AG04450 (cell line): ENCODE data around the gene HPS4. TPM values are rescaled to one million over a fixed set of nuclear protein-coding genes. Genes with fewer than 3 reads are reported as not detected.

Experiments used
- CTCF ChIA-PET: fragments of 300-600, 350-600 bp; formaldehyde crosslinking; extraction: SDS; loops from one replicate; lab custom pipeline; 2022; ENCODE audit warnings: antibody characterized with exemption, inconsistent platforms; lab: Charles Lee
- POLR2A ChIA-PET: fragments of 350-600 bp; formaldehyde crosslinking; extraction: SDS; loops from one replicate; lab custom pipeline; 2021; ENCODE audit warnings: antibody characterized with exemption, inconsistent platforms; lab: Yijun Ruan, JAX
- DNase-seq: peaks from one replicate; pipeline ENCODE4 v3.0.0-alpha.2; 2011; ENCODE audit warnings: low read depth, low spot score
- H3K27ac ChIP-seq: one replicate; pipeline ENCODE4 v1.5.1; 2012; ENCODE audit warnings: low read depth, low read length, control low read depth
- H3K27me3 ChIP-seq: one replicate; pipeline ENCODE4 v1.6.0; 2012; ENCODE audit warnings: low read length; ENCODE audit not compliant: control insufficient read depth, insufficient read depth
- H3K4me3 ChIP-seq: 2 replicates; pipeline ENCODE4 v1.5.1; 2011; ENCODE audit warnings: mild to moderate bottlenecking, low read depth, low read length, control low read depth
- H3K9me3 ChIP-seq: 2 replicates; pipeline ENCODE4 v1.5.1; 2012; ENCODE audit warnings: low read length; ENCODE audit not compliant: control insufficient read depth, insufficient read depth
- CTCF ChIP-seq: IDR thresholded peaks from 2 replicates; pipeline ENCODE4 v1.5.1; 2011; ENCODE audit warnings: low read depth, low read length, control low read depth, inconsistent platforms
- polyA plus RNA-seq: library from polyadenylated mRNA; depleted of rRNA; stranded (reverse); fragments of >200 nt; gene quantifications from 2 replicates; pipeline ENCODE4 v1.2.3, GENCODE V29; 2011

The HPS4 gene
- polyA plus RNA-seq, 1 experiment: 30.9 TPM

GRCh38 chr22:26448941-26449340 is 34.6 kb downstream of the HPS4 start:
- no peak overlapping the region for H3K27ac ChIP-seq
- no peak for TF ChIP-seq CTCF
- ChIA-PET POLR2A (no interaction called here), CTCF (interaction anchor here (1.1 to 1.7 kb wide), 4 partner anchors 11 to 85 kb away, joined by 4 to 8 read pairs (median 6); no protein-coding TSS in a partner anchor)
- no peak overlapping the region for H3K4me3 ChIP-seq
- no peak for DNase-seq
- no peaks in the 10 kb centered on the region for H3K9me3 ChIP-seq
- H3K27me3 ChIP-seq: no peaks in the 10 kb centered on the region

- Histone ChIP-seq H3K9me3 (no peaks in the 10 kb centered on the region), H3K27me3 (no peaks in the 10 kb centered on the region), H3K27ac (no peak overlapping the region), H3K4me3 (no peak overlapping the region)
- POLR2A ChIA-PET: no interaction called here
- DNase-seq: no peak
- CTCF ChIA-PET: interaction anchor here (1.1 to 1.7 kb wide), 3 partner anchors 12 to 84 kb away, joined by 4 to 8 read pairs (median 6); no protein-coding TSS in a partner anchor
- TF ChIP-seq CTCF: no peak
These were observed 35.2 kb downstream of the HPS4 start for GRCh38 chr22:26448334-26448733.

GRCh38 chr22:26447584-26448329 is 35.8 kb downstream of the HPS4 start:
- no peak for DNase-seq
- ChIA-PET POLR2A (no interaction called here), CTCF (interaction anchor here (1.7 to 1.8 kb wide), 2 partner anchors 12 to 83 kb away, joined by 7 to 8 read pairs; no protein-coding TSS in a partner anchor)
- Histone ChIP-seq H3K27me3 (no peaks in the 10 kb centered on the region), H3K27ac (no peak overlapping the region), H3K9me3 (no peaks in the 10 kb centered on the region), H3K4me3 (no peak overlapping the region)
- no peak for TF ChIP-seq CTCF

DNA sequence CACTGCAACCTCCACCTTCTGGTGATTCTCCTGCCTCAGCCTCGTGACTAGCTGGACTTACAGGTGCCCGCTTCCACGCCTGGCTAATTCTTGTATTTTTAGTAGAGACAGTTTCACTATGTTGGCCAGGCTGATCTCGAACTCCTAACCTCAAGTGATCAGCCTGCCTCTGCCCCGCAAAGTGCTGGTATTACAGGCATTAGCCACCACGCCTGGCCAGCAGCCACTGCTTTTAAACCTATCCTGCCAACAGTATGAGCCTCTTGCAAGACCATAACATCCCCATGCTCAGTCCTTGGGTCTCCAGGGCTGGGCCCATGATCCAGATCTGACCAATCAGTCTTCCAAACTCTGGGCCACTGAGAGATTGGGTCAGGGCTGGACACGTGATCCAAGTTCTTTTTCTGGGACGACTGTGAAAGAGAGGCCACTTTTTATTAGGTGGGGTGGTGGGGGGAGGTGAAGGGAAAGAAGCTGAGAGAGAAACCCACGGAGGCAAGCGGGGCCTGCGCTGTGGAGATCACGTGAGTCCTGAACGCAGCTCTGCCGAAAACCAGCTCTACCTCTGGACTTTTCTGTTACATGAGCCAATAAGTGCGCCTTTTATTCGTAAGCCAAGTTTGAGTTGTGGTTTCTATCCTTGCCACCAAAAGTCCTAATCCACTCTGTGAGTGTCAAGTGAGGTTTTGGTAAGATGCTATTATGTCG is 36.6 kb downstream of the HPS4 start:
- Histone ChIP-seq H3K9me3 (no peaks in the 10 kb centered on the region), H3K4me3 (no peak overlapping the region), H3K27ac (no peak overlapping the region), H3K27me3 (no peaks in the 10 kb centered on the region)
- TF ChIP-seq CTCF: no peak
- ChIA-PET CTCF (interaction anchor here (1.8 kb wide), 2 partner anchors 13 to 82 kb away, joined by 7 to 8 read pairs; no protein-coding TSS in a partner anchor), POLR2A (no interaction called here)
- DNase-seq: no peak
